NB4 (cell line): Measurements from ENCODE around the gene SCNN1A.

Experiments used
- TF ChIP-seq, protein P1 (sequence below): IDR thresholded peaks from one replicate; pipeline ENCODE4 v1.5.1; 2012; ENCODE audit warnings: low read depth, low read length
- TF ChIP-seq, protein P2 (sequence below): IDR thresholded peaks from 2 replicates; pipeline ENCODE4 v1.6.1; 2011; ENCODE audit warnings: low read depth, low read length

DNA sequence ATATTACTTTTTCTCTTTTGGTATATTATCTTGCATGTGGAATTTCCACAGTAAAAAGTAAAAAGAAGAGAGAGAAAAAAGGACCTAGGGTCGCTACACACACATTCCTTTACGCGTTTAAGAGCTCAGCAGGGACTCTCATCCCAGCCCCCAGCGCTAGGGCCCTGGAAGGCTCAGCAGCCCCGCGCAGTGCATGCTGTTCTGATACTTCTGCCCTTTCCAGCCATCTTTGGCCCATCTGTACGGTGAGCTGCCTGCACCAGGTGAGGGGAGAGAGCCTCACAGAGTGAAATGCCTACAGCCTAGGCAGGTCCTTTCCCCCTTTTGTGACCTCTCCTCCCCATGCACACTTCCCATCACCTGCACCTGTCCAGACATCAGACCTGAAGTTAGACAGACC, 7.0 kb upstream of the SCNN1A start:
- TF ChIP-seq, protein P1, sequence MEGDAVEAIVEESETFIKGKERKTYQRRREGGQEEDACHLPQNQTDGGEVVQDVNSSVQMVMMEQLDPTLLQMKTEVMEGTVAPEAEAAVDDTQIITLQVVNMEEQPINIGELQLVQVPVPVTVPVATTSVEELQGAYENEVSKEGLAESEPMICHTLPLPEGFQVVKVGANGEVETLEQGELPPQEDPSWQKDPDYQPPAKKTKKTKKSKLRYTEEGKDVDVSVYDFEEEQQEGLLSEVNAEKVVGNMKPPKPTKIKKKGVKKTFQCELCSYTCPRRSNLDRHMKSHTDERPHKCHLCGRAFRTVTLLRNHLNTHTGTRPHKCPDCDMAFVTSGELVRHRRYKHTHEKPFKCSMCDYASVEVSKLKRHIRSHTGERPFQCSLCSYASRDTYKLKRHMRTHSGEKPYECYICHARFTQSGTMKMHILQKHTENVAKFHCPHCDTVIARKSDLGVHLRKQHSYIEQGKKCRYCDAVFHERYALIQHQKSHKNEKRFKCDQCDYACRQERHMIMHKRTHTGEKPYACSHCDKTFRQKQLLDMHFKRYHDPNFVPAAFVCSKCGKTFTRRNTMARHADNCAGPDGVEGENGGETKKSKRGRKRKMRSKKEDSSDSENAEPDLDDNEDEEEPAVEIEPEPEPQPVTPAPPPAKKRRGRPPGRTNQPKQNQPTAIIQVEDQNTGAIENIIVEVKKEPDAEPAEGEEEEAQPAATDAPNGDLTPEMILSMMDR = no peak
- TF ChIP-seq, protein P2, sequence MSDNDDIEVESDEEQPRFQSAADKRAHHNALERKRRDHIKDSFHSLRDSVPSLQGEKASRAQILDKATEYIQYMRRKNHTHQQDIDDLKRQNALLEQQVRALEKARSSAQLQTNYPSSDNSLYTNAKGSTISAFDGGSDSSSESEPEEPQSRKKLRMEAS = no peak
